C4-2B (cell line): ENCODE data around the gene C1S.

Experiments used
- H3K27ac ChIP-seq: fragments of 450-650 bp; 2 replicates; pipeline ENCODE4 v1.5.1; 2017
- CTCF ChIP-seq: fragments of 450-650 bp; conservative IDR thresholded peaks from 2 replicates; pipeline ENCODE4 v1.5.1; 2017; ENCODE audit warnings: mild to moderate bottlenecking
- ZFX ChIP-seq: fragments of 450-650 bp; IDR thresholded peaks from 2 replicates; pipeline ENCODE4 v1.6.1; 2017

Gene C1S

DNA sequence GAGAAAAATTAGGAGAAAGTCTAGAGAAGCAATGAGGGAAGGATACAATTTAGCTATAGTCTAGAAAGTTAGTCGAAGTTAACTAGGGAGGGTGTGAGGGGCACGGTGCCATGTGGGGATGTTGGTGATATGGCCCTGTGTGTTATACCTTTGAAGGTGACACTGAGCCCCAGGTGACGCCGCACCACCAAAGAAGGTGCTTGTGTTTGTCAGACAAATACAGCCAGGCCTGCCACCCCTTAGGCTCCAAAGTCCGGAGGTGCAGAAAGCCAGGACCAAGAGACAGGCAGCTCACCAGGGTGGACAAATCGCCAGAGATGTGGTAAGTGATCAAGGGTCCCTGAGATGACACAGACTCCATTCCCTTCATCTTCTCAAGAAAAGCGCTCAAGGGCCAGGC, 1.1 kb downstream of the C1S start:
- no peak overlapping the region for H3K27ac ChIP-seq
- TF ChIP-seq ZFX (no peak), CTCF (no peak)

DNA sequence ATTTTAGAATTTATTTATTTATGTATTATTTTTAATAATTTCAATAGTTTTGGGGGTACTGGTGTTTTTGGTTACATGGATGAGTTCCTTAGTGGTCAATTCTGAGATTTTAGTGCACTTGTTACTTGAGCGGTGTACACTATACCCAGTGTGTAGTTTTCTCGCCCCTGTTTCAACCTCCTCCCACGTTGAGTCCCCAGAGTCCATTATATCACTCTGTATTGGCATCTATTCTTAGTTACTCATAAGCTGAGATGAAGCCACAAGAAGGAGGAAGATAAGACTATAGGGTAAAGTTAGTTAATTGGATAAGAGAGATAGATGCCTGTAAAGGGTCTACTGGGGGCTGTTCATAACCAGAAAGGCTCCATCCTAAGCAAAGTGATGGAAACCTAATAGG, 4.0 kb downstream of the C1S start:
- TF ChIP-seq ZFX (no peak), CTCF (no peak)
- no peak overlapping the region for H3K27ac ChIP-seq

- H3K27ac ChIP-seq: no peak overlapping the region
- TF ChIP-seq ZFX (0 out of 2 replicates have a peak, but pooled peaks have one; percentile 5), CTCF (no peak)
Measured at GRCh38 chr12:7065073-7065623, 4.6 kb downstream of the C1S start.

DNA sequence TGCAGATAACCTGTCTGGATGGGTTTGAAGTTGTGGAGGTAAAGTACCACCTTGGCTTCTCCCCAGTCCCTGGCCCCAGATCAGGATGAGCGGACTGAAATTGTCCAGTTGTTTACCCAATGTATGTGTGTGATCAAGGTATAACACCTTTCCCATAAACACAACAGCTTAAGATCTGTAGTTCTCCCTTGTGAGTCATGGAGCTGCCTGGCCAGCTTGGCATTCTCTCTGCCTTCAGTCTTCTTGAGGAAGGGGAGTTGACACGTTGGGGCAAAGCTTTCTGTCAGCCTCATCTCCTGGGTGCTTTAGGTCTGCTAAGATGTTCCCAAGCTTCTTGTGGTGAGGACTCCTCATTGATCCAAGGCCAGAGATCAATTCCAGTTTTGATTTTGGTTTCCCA, 6.1 kb downstream of the C1S start:
- TF ChIP-seq ZFX (no peak), CTCF (no peak)
- no peak overlapping the region for H3K27ac ChIP-seq

GRCh38 chr12:7067096-7067495, 6.6 kb downstream of the C1S start:
- no peak for TF ChIP-seq CTCF
- TF ChIP-seq ZFX: no peak
- no peak overlapping the region for H3K27ac ChIP-seq

DNA sequence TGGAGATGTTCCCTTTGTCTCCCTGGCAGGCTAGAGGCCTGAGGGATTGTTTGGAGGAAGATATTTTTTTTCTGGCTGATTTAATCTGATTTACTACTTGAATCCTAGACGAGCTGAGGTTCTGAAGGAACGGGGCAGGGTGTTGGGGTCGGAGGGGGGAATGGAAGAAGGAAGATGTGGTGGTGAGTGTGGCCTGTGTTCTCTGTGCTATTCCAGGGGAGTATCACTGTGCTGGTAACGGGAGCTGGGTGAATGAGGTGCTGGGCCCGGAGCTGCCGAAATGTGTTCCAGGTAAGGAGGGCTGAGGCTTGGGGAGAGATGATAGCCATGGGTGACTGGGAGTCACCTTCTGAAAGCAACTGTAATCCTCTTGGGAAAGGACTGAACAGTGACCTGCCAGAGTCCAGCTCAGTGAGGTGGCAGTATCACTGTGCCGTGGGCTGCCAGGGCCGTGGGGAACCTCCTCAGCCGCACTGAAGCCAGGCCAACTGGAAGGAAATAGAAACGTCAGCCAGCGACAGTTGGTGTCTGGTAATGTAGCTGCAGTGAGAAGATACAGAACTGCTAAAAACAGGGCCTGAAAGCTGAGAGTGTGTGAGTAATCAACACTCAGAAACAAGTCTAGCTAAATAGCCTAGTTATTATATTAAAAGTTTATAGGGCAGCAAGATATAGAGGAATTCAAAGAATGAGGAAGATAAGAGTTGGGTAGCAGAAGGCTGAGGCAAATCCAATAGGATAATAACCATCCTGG, 7.9 kb downstream of the C1S start:
- TF ChIP-seq CTCF (no peak), ZFX (no peak)
- no peak overlapping the region for H3K27ac ChIP-seq

GRCh38 chr12:7068994-7069346, 8.5 kb downstream of the C1S start:
- H3K27ac ChIP-seq: no peak overlapping the region
- TF ChIP-seq CTCF (no peak), ZFX (no peak)
